Neutrophil (primary cell): Measurements from ENCODE around the gene GJC3.

ENCODE experiments used
- H3K27ac ChIP-seq: fragments of 200-600 bp; sonication (generic); 2 replicates; pipeline ENCODE4 v1.5.1; 2016; ENCODE audit warnings: mild to moderate bottlenecking, moderate library complexity
- H3K27me3 ChIP-seq: fragments of 200-600 bp; sonication (generic); 2 replicates; pipeline ENCODE4 v1.6.0; 2016; ENCODE audit warnings: mild to moderate bottlenecking
- H3K36me3 ChIP-seq: fragments of 200-600 bp; sonication (generic); 2 replicates; pipeline ENCODE4 v1.5.1; 2017
- H3K4me1 ChIP-seq, 2 experiments: fragments of 200-600 bp in 1 of 2; sonication (generic) in 1 of 2; 1 replicate in 1 of 2; 2 replicates in 1 of 2; pipeline versions ENCODE4 v1.5.1 to v1.6.1; 2013 to 2016; ENCODE audit warnings: low read depth in 1 of 2, low read length in 1 of 2, mild to moderate bottlenecking in 1 of 2, moderate library complexity in 1 of 2; ENCODE audit not compliant: control insufficient read depth in 1 of 2, insufficient read depth in 1 of 2
- H3K4me3 ChIP-seq, 2 experiments: fragments of 200-600 bp in 1 of 2; sonication (generic) in 1 of 2; 1 replicate in 1 of 2; 2 replicates in 1 of 2; pipeline ENCODE4 v1.5.1; 2013 to 2016; ENCODE audit warnings: low read depth in 1 of 2, low read length in 1 of 2, mild to moderate bottlenecking in 1 of 2, moderate library complexity in 1 of 2
- H3K9me3 ChIP-seq: fragments of 200-600 bp; sonication (generic); 2 replicates; pipeline ENCODE4 v1.5.1; 2016
- TF ChIP-seq, protein P1 (sequence below): fragments of 200-600 bp; sonication (generic); IDR thresholded peaks from 2 replicates; pipeline ENCODE4 v1.5.1; 2016; ENCODE audit warnings: antibody characterized with exemption

GJC3 gene

DNA sequence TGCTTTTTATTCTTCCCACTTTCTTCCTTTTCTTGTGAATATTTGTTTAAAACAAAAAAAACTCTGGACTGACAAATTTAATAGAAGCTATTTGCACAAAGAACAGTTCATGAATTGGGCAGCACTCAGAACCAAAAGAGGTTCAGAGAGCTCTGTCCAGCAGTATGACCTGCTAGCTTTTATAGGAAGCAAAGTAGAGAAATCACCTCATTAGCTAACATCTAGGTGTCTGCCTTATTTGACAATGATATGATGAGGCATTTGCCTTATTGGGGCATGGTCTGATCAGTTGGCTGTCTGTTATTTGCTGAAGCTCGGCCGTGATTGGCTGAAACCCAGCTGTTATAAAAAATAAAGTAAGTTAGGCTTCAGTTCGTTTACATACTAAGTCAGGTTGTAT lies 9.3 kb downstream of the GJC3 start:
- Histone ChIP-seq H3K4me1 (peaks cover 17 to 33% of the 10 kb centered on the region in 2 experiments), H3K9me3 (no peaks in the 10 kb centered on the region), H3K27me3 (peaks cover 25% of the 10 kb centered on the region), H3K4me3 (peak overlapping the region in 1 of 2 experiments; percentile 81), H3K27ac (peak overlapping the region; percentile 89), H3K36me3 (peaks cover 18% of the 10 kb centered on the region)
- TF ChIP-seq, protein P1, sequence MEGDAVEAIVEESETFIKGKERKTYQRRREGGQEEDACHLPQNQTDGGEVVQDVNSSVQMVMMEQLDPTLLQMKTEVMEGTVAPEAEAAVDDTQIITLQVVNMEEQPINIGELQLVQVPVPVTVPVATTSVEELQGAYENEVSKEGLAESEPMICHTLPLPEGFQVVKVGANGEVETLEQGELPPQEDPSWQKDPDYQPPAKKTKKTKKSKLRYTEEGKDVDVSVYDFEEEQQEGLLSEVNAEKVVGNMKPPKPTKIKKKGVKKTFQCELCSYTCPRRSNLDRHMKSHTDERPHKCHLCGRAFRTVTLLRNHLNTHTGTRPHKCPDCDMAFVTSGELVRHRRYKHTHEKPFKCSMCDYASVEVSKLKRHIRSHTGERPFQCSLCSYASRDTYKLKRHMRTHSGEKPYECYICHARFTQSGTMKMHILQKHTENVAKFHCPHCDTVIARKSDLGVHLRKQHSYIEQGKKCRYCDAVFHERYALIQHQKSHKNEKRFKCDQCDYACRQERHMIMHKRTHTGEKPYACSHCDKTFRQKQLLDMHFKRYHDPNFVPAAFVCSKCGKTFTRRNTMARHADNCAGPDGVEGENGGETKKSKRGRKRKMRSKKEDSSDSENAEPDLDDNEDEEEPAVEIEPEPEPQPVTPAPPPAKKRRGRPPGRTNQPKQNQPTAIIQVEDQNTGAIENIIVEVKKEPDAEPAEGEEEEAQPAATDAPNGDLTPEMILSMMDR, result no peak

DNA sequence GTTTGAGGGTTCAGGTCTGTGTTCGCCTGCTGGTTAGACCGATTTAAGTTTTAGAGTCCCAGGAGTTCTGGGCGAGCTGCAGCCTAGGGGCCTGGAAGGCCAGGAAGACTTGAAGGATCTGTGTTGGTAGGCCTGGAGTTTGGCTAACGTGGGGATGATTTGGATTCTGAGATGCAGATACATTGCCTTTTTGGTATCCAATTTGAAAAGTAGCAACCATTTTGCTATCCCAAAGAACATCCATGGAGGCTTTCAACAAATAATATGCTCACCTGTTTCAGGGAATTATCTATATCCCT lies 9.7 kb downstream of the GJC3 start:
- TF ChIP-seq, protein P1, result no peak
- Histone ChIP-seq H3K27me3 (peaks cover 21% of the 10 kb centered on the region), H3K4me3 (peak overlapping the region; percentile 81 to 83), H3K27ac (peak overlapping the region; percentile 89), H3K36me3 (peaks cover 18% of the 10 kb centered on the region), H3K9me3 (no peaks in the 10 kb centered on the region), H3K4me1 (peaks cover 17 to 33% of the 10 kb centered on the region in 2 experiments)

DNA sequence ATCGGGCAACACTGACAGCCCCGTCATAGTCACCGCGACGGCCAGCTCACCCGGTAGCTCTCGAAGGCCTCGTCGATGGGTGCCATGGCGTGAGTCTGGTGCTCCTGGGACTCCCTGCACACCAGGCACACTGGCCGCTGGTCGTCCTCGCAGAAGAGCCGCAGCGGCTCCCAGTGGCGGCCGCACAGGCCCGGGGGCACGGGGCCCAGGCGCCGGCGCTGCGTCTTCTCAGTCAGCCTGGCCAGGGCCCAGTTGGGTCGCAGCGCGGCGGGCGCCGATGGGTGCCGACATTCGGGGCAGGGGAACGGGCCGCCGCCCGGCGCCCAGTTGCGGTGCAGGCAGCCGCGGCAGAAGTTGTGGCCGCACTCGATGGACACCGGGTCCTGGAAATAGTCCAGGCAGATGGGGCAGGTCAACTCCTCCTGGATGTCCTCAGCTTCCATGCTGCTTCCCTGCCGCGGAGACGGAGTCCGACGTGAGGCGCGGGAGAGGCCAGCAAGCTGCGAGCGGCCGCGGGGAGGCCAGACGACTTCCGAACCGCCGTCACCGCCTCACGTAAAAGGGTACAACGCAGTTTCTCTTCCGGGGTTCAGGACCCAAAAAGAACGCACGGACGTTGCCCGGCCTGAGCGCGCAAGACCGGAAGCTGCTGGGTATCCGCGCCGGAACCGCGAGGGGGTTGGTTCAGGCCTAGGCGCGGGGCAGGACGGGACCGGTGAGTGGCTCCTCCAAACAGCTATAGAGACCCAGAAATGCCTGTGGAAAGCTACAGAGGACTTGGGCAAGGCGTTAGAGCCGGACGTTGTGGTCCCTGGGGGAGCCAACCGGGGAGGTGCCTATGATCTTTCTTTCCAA lies 10.2 kb downstream of the GJC3 start, which contains the start of gene TRIM4:
Gene TRIM4, minus strand, starts transcription at position 572 of the 855 bp plus-strand sequence. Its CDS starts 129 bp downstream, at position 443.
- Histone ChIP-seq H3K27ac (peak within 1 kb of the TSS; percentile 89), H3K4me3 (peak within 1 kb of the TSS; percentile 81 to 83), H3K4me1 (peaks cover 17 to 33% of the 10 kb centered on the region in 2 experiments), H3K9me3 (no peaks in the 10 kb centered on the region), H3K27me3 (peaks cover 15% of the 10 kb centered on the region), H3K36me3 (peaks cover 21% of the 10 kb centered on the region)
- TF ChIP-seq, protein P1, result no peak

DNA sequence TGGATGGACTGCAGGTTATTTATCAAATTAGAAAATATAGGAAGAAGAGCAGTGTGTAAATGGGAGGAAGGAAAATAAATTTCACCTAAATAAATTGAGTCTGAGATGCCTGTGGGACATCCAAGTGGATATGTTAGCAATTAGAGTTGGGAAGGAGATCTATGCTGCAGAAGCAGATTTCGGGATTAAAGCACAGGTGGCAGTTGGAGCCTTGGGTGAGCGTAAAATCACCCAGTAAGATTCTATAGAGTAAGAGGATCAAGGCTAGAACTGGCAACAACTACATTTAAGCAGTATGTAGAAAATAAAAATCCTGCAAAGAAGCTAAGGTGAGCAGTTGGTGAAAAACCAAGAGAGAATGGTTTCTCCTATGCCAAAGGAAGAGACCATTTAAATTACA lies 18.4 kb downstream of the GJC3 start:
- TF ChIP-seq, protein P1, result no peak
- H3K36me3 ChIP-seq, result peaks cover 47% of the 10 kb centered on the region
- no peak overlapping the region for H3K27ac ChIP-seq
- no peak overlapping the region for H3K4me3 ChIP-seq
- no peaks in the 10 kb centered on the region for H3K27me3 ChIP-seq
- no peaks in the 10 kb centered on the region for H3K9me3 ChIP-seq
- no peaks in the 10 kb centered on the region for H3K4me1 ChIP-seq

DNA sequence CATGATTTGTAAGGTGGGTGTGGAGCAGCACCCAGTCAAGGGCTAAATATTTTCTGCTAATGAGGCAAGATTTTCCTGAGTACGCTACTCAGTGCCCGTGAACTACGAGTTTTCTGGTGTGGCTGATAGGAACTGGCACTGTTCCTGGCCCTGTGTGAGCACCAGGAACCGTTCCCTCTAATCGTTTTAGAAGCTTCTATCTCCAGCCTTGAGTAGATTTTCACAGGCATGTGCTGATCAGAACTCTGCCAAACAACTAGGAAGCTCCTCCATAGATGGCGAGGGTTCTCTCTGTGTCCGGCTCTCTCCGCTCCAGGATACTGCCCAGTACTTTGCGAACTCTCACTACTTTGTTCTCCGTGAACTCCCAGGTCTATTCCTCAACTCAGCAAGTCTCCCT lies 27.8 kb downstream of the GJC3 start:
- peaks cover 18 to 20% of the 10 kb centered on the region in 2 experiments for H3K4me1 ChIP-seq
- TF ChIP-seq, protein P1, result no peak
- H3K27ac ChIP-seq, result no peak overlapping the region
- peaks cover 66% of the 10 kb centered on the region for H3K36me3 ChIP-seq
- H3K9me3 ChIP-seq, result no peaks in the 10 kb centered on the region
- H3K27me3 ChIP-seq, result no peaks in the 10 kb centered on the region
- no peak overlapping the region for H3K4me3 ChIP-seq
